Adrenal gland (tissue), 12 donors: ENCODE measurements around the gene CLEC7A. TPM values are rescaled to one million over a fixed set of nuclear protein-coding genes. Genes with fewer than 3 reads are reported as not detected.

Experiments used
- DNase-seq, 7 donors: peaks; one replicate each; pipeline ENCODE4 v3.0.0-alpha.2; 2019 to 2020
- H3K27ac ChIP-seq, 5 donors: fragments of 200-600 bp; sonication (generic) in 4 of 5; 1 replicate in 3 of 5; 2 replicates in 2 of 5; pipeline versions ENCODE4 v1.5.1 to v1.8.0; 2016 to 2020; ENCODE audit warnings: mild to moderate bottlenecking in 1 of 5
- H3K27me3 ChIP-seq: fragments of 200-600 bp; 2 replicates; pipeline ENCODE4 v1.8.0; 2021
- H3K36me3 ChIP-seq, 2 donors: fragments of 200-600 bp; replicated peaks in 1 of 2; 1 replicate in 1 of 2; 2 replicates in 1 of 2; pipeline versions ENCODE4 v1.5.1 to v1.8.0; 2018 to 2022
- H3K4me1 ChIP-seq, 2 donors: fragments of 200-600 bp; replicated peaks in 1 of 2; 1 replicate in 1 of 2; 2 replicates in 1 of 2; pipeline versions ENCODE4 v1.5.1 to v1.8.0; 2018 to 2021
- H3K4me3 ChIP-seq, 4 donors: fragments of 200-600 bp; sonication (generic) in 3 of 4; one replicate each; pipeline ENCODE4 v1.5.1; 2016 to 2018
- H3K9me3 ChIP-seq, 3 donors: fragments of 200-600 bp; sonication (generic) in 1 of 3; replicated peaks in 1 of 3; 1 replicate in 2 of 3; 2 replicates in 1 of 3; pipeline versions ENCODE4 v1.5.1 to v1.8.0; 2016 to 2021
- CTCF ChIP-seq, 6 experiments: fragments of 450-650 bp in 4 of 6; fragments of 200-600 bp in 2 of 6; sonication (generic) in 1 of 6; IDR thresholded peaks; 1 replicate in 5 of 6; 2 replicates in 1 of 6; pipeline versions ENCODE4 v1.5.1 to v1.8.0; 2016 to 2021; ENCODE audit warnings: antibody characterized with exemption in 6 of 6, mild to moderate bottlenecking in 2 of 6, moderate library complexity in 1 of 6
- POLR2A ChIP-seq, 2 donors: fragments of 450-650 bp; IDR thresholded peaks; one replicate each; pipeline ENCODE4 v1.6.1; 2017; ENCODE audit warnings: antibody characterized with exemption in 2 of 2, mild to moderate bottlenecking in 2 of 2, moderate library complexity in 1 of 2
- WGBS, 4 donors: extraction: QIAGEN DNeasy Blood & Tissue Kit in 2 of 4; methylation state at CpG; one replicate each; pipeline versions ENCODE4 v1.1.5 to v1.1.7; 2013 to 2017; 5-methylcytosine and 5-hydroxymethylcytosine counted together
- intact Hi-C, 2 donors: fragments of 100-400 bp; cut with DNase I; formaldehyde crosslinking; loops; one replicate each; pipeline versions ENCODE4 v1.14.1 to v1.15.0; 2022 to 2023
- polyA plus RNA-seq, 3 donors: library from polyadenylated mRNA; stranded (reverse); fragments of 200-250 nt in 2 of 3; fragments of 350-450 nt in 1 of 3; fragmentation: Illumina TruSeq in 1 of 3; extraction: RNeasy Lipid Tissue Mini Kit (QIAGEN cat#74804) in 1 of 3; gene quantifications; one replicate each; pipeline ENCODE4 v1.2.3, GENCODE V29; 2013 to 2014
- total RNA-seq, 9 donors: library from RNA; depleted of rRNA in 4 of 9; stranded (reverse); fragments of >200 nt in 4 of 9; fragments of 120-200 nt in 1 of 9; fragmentation: NEBNext Ultra II Directional in 1 of 9; extraction: Animal tissue kit (Norgen Biotek cat#: 25700) in 1 of 9; gene quantifications; one replicate each; pipeline versions ENCODE4 v1.1.0 to v1.2.4, GENCODE V29; 2013 to 2023
- donor health status: healthy with polysubstance abuse.
- donor health status: Bipolar disorder and iron deficiency.
- donor health status: DM: yes; HTN: yes; CAD: no.
- donor health status: DM: no; HTN: no; CAD: no.
- donor health status: DM: no; HTN: no; CAD: no.
- donor health status: DM: yes; HTN: yes; CAD: no.

Gene CLEC7A
- total and polyA plus RNA-seq, 12 donors, result 3.3 to 23.6 (median 7.4) TPM

GRCh38 chr12:10113920-10114319 is 16.1 kb downstream of the CLEC7A start:
- 39 to 66% (median 49%) methylated on average over 1 of the region's 1 CpG for WGBS, 4 donors
- Histone ChIP-seq H3K4me1 (no peaks in the 10 kb centered on the region), H3K27me3 (no peaks in the 10 kb centered on the region), H3K9me3 (no peaks in the 10 kb centered on the region), H3K4me3 (no peak overlapping the region), H3K27ac (no peak overlapping the region), H3K36me3 (no peaks in the 10 kb centered on the region)
- no peak for TF ChIP-seq POLR2A (IDR thresholded peaks at IDR 0.05)
- TF ChIP-seq CTCF (IDR thresholded peaks at IDR 0.05), result no peak
- intact Hi-C loops, result no loop called here
- DNase-seq, result no peak

GRCh38 chr12:10113075-10113474 is 16.9 kb downstream of the CLEC7A start:
- no peaks in the 10 kb centered on the region for H3K36me3 ChIP-seq
- WGBS, 4 donors, result 69 to 97% (median 90%) methylated on average over 1 of the region's 1 CpG
- no peaks in the 10 kb centered on the region for H3K27me3 ChIP-seq
- no peak overlapping the region for H3K4me3 ChIP-seq
- DNase-seq, result no peak
- no peaks in the 10 kb centered on the region for H3K4me1 ChIP-seq
- no peaks in the 10 kb centered on the region for H3K9me3 ChIP-seq
- no peak for TF ChIP-seq POLR2A (IDR thresholded peaks at IDR 0.05)
- TF ChIP-seq CTCF (IDR thresholded peaks at IDR 0.05), result no peak
- no peak overlapping the region for H3K27ac ChIP-seq
- intact Hi-C loops, result no loop called here

- TF ChIP-seq POLR2A (IDR thresholded peaks at IDR 0.05), result no peak
- no peak for TF ChIP-seq CTCF (IDR thresholded peaks at IDR 0.05)
- intact Hi-C loops, result no loop called here
- Histone ChIP-seq H3K4me3 (no peak overlapping the region), H3K36me3 (no peaks in the 10 kb centered on the region), H3K4me1 (no peaks in the 10 kb centered on the region), H3K27ac (no peak overlapping the region), H3K27me3 (no peaks in the 10 kb centered on the region), H3K9me3 (no peaks in the 10 kb centered on the region)
- WGBS, 4 donors, result 84 to 91% (median 89%) methylated on average over 37 to 38 of the region's 38 CpGs
- no peak for DNase-seq
Observed at GRCh38 chr12:10111451-10111850, 18.5 kb downstream of the CLEC7A start.

GRCh38 chr12:10110256-10110844 is 19.6 kb downstream of the CLEC7A start:
- no peaks in the 10 kb centered on the region for H3K27me3 ChIP-seq
- DNase-seq, result no peak
- TF ChIP-seq POLR2A (IDR thresholded peaks at IDR 0.05) (no peak), CTCF (IDR thresholded peaks at IDR 0.05) (no peak)
- no peaks in the 10 kb centered on the region for H3K36me3 ChIP-seq
- no peaks in the 10 kb centered on the region for H3K9me3 ChIP-seq
- no peak overlapping the region for H3K4me3 ChIP-seq
- H3K4me1 ChIP-seq, result no peaks in the 10 kb centered on the region
- no peak overlapping the region for H3K27ac ChIP-seq
- intact Hi-C loops, result no loop called here
- 71 to 84% (median 72%) methylated on average over 2 of the region's 2 CpGs for WGBS, 4 donors
